Esophagus squamous epithelium (tissue), 4 donors: ENCODE results near the gene CLEC4A.
"Not testable (repeated sequence)": the region's sequence is repeated elsewhere in the genome, so short reads cannot be mapped to it uniquely, and the experiment has no call there.

Experiments used
- POLR2A ChIP-seq, 4 donors: fragments of 450-650 bp; IDR thresholded peaks; one replicate each; pipeline ENCODE4 v1.6.1; 2017; ENCODE audit warnings: antibody characterized with exemption in 4 of 4, mild to moderate bottlenecking in 4 of 4, moderate library complexity in 3 of 4
- TF ChIP-seq, protein P1 (sequence below), 6 experiments: fragments of 450-650 bp in 4 of 6; fragments of 200-600 bp in 2 of 6; sonication (generic) in 2 of 6; IDR thresholded peaks; one replicate each; pipeline ENCODE4 v1.5.1; 2016 to 2019; ENCODE audit warnings: antibody characterized with exemption in 6 of 6, mild to moderate bottlenecking in 4 of 6, moderate library complexity in 4 of 6

- TF ChIP-seq, protein P1, sequence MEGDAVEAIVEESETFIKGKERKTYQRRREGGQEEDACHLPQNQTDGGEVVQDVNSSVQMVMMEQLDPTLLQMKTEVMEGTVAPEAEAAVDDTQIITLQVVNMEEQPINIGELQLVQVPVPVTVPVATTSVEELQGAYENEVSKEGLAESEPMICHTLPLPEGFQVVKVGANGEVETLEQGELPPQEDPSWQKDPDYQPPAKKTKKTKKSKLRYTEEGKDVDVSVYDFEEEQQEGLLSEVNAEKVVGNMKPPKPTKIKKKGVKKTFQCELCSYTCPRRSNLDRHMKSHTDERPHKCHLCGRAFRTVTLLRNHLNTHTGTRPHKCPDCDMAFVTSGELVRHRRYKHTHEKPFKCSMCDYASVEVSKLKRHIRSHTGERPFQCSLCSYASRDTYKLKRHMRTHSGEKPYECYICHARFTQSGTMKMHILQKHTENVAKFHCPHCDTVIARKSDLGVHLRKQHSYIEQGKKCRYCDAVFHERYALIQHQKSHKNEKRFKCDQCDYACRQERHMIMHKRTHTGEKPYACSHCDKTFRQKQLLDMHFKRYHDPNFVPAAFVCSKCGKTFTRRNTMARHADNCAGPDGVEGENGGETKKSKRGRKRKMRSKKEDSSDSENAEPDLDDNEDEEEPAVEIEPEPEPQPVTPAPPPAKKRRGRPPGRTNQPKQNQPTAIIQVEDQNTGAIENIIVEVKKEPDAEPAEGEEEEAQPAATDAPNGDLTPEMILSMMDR (IDR thresholded peaks at IDR 0.05): not testable (repeated sequence)
- not testable (repeated sequence) for TF ChIP-seq POLR2A (IDR thresholded peaks at IDR 0.05)
Observed at GRCh38 chr12:8089277-8089676, 34.1 kb upstream of the CLEC4A start.
